Activated CD8-positive, alpha-beta T cell treated with anti-CD3 and anti-CD28 coated beads for 36 hours (primary cell): ENCODE measurements around the gene LHX1. TPM values are rescaled to one million over a fixed set of nuclear protein-coding genes. Genes with fewer than 3 reads are reported as not detected.

Experiments
- ATAC-seq: fragments of 200-7000 bp; cut with Tn5 transposase; one replicate; pipeline ENCODE4 v1.10.0; 2021; ENCODE audit warnings: mild to moderate bottlenecking, moderate library complexity
- CTCF ChIA-PET: fragments of 350-600 bp; sonication (Branson Sonifier 250); formaldehyde crosslinking; loops from one replicate; lab custom pipeline; 2021; ENCODE audit warnings: antibody characterized with exemption; lab: Charles Lee
- POLR2A ChIA-PET: fragments of 350-600 bp; sonication (Branson Sonifier 250); formaldehyde crosslinking; loops from one replicate; lab custom pipeline; 2021; ENCODE audit warnings: antibody characterized with exemption; lab: Charles Lee
- DNase-seq: peaks from one replicate; pipeline ENCODE4 v3.0.0-alpha.2; 2020
- H3K27ac Mint-ChIP-seq: one replicate; pipeline ENCODE4 v1.8.0; 2021; ENCODE audit warnings: mild to moderate bottlenecking, mixed read lengths
- H3K27me3 Mint-ChIP-seq: one replicate; pipeline ENCODE4 v1.8.0; 2021; ENCODE audit warnings: mixed read lengths
- H3K36me3 Mint-ChIP-seq: one replicate; pipeline ENCODE4 v1.8.0; 2021; ENCODE audit warnings: low read depth, mixed read lengths
- H3K4me1 Mint-ChIP-seq: one replicate; pipeline ENCODE4 v1.8.0; 2021; ENCODE audit warnings: low read depth, mixed read lengths
- H3K4me3 Mint-ChIP-seq: one replicate; pipeline ENCODE4 v1.8.0; 2021; ENCODE audit warnings: mild to moderate bottlenecking, moderate library complexity, mixed read lengths
- H3K9me3 Mint-ChIP-seq: one replicate; pipeline ENCODE4 v1.8.0; 2021; ENCODE audit warnings: mixed read lengths
- intact Hi-C: fragments of 100-400 bp; cut with micrococcal nuclease; formaldehyde crosslinking; loops from one replicate; pipeline ENCODE4 v1.10.0; 2022
- total RNA-seq, 2 experiments: library from RNA; stranded (reverse); gene quantifications; one replicate each; pipeline ENCODE4 v1.2.3, GENCODE V29; 2021
- TF ChIP-seq, protein P1 (sequence below): fragments of 200-600 bp; IDR thresholded peaks from one replicate; pipeline ENCODE4 v1.8.0; 2022; ENCODE audit warnings: antibody characterized with exemption, mild to moderate bottlenecking

Gene LHX1
- total RNA-seq, 2 experiments from 2014 or later = not detected

GRCh38 chr17:36922175-36922574 lies 15.1 kb upstream of the LHX1 start:
- Mint-ChIP-seq H3K4me1 (peaks cover 21% of the 10 kb centered on the region), H3K36me3 (no peaks in the 10 kb centered on the region), H3K27me3 (peaks cover 30% of the 10 kb centered on the region), H3K9me3 (no peaks in the 10 kb centered on the region), H3K27ac (no peak overlapping the region), H3K4me3 (no peak overlapping the region)
- ChIA-PET CTCF (no interaction called here), POLR2A (interaction anchor here (0.7 to 1.3 kb wide), 3 partner anchors 12 to 73 kb away, joined by 3 to 4 read pairs (median 3); no protein-coding TSS in a partner anchor)
- ATAC-seq (no peak), DNase-seq (no peak)
- intact Hi-C loops = no loop called here
- TF ChIP-seq, protein P1, sequence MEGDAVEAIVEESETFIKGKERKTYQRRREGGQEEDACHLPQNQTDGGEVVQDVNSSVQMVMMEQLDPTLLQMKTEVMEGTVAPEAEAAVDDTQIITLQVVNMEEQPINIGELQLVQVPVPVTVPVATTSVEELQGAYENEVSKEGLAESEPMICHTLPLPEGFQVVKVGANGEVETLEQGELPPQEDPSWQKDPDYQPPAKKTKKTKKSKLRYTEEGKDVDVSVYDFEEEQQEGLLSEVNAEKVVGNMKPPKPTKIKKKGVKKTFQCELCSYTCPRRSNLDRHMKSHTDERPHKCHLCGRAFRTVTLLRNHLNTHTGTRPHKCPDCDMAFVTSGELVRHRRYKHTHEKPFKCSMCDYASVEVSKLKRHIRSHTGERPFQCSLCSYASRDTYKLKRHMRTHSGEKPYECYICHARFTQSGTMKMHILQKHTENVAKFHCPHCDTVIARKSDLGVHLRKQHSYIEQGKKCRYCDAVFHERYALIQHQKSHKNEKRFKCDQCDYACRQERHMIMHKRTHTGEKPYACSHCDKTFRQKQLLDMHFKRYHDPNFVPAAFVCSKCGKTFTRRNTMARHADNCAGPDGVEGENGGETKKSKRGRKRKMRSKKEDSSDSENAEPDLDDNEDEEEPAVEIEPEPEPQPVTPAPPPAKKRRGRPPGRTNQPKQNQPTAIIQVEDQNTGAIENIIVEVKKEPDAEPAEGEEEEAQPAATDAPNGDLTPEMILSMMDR = no peak

DNA sequence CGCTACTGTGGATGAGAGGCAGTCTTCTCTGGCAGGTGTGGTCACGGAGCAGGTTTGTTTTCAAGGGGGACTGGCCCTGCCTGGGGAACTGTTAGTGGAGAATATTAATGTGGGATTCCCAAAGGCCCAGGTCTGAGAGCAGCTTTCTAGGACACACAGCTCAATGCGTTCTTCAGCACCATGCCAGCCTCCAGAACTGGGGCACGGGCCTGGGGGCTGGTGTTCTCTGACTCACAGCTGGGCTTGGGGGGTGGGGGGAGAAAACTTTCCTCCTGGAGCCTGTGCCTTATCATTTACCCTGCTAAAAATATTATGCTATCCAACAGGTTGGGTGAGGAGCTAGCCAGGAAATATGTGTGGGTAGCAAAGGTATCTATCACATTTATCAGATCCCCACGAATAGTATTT lies 13.5 kb upstream of the LHX1 start:
- Mint-ChIP-seq H3K9me3 (no peaks in the 10 kb centered on the region), H3K27me3 (peaks cover 44% of the 10 kb centered on the region), H3K36me3 (no peaks in the 10 kb centered on the region), H3K4me1 (peaks cover 25% of the 10 kb centered on the region), H3K4me3 (no peak overlapping the region), H3K27ac (no peak overlapping the region)
- intact Hi-C loops = no loop called here
- ChIA-PET CTCF (interaction anchor here (1.6 kb wide), 2 partner anchors 10 to 124 kb away, joined by 3 to 5 read pairs; no protein-coding TSS in a partner anchor), POLR2A (interaction anchor here (0.7 kb wide), 1 partner anchor 9 kb away, joined by 4 read pairs; no protein-coding TSS in a partner anchor)
- DNase-seq (no peak), ATAC-seq (no peak)
- TF ChIP-seq, protein P1 = no peak

- H3K4me1 Mint-ChIP-seq = peaks cover 18% of the 10 kb centered on the region
- CTCF ChIA-PET = no interaction called here
- POLR2A ChIA-PET = interaction anchor here (0.9 kb wide), 1 partner anchor 12 kb away, joined by 3 read pairs; no protein-coding TSS in a partner anchor
- intact Hi-C loops = no loop called here
- no peaks in the 10 kb centered on the region for H3K36me3 Mint-ChIP-seq
- peaks cover 52% of the 10 kb centered on the region for H3K27me3 Mint-ChIP-seq
- no peak for DNase-seq
- H3K27ac Mint-ChIP-seq = no peak overlapping the region
- H3K9me3 Mint-ChIP-seq = no peaks in the 10 kb centered on the region
- ATAC-seq = no peak
- TF ChIP-seq, protein P1 = no peak
- H3K4me3 Mint-ChIP-seq = no peak overlapping the region
These were observed 11.0 kb upstream of the LHX1 start for GRCh38 chr17:36926226-36926625.

- CTCF ChIA-PET = no interaction called here
- Mint-ChIP-seq H3K9me3 (no peaks in the 10 kb centered on the region), H3K4me3 (no peak overlapping the region), H3K27ac (no peak overlapping the region), H3K27me3 (peaks cover 55% of the 10 kb centered on the region), H3K4me1 (peaks cover 16% of the 10 kb centered on the region), H3K36me3 (no peaks in the 10 kb centered on the region)
- ATAC-seq (no peak), DNase-seq (no peak)
- TF ChIP-seq, protein P1 = no peak
- intact Hi-C loops = no loop called here
- POLR2A ChIA-PET = interaction anchor here (0.9 kb wide), 1 partner anchor 12 kb away, joined by 3 read pairs; no protein-coding TSS in a partner anchor
These were observed 10.6 kb upstream of the LHX1 start for GRCh38 chr17:36926701-36927100.

- Mint-ChIP-seq H3K9me3 (no peaks in the 10 kb centered on the region), H3K27ac (no peak overlapping the region), H3K36me3 (no peaks in the 10 kb centered on the region), H3K4me1 (peaks cover 30% of the 10 kb centered on the region), H3K4me3 (peak overlapping the region; percentile 2), H3K27me3 (peaks cover 71% of the 10 kb centered on the region)
- POLR2A ChIA-PET = interaction anchor here (1.1 kb wide), 1 partner anchor 48 kb away, joined by 3 read pairs; no protein-coding TSS in a partner anchor
- CTCF ChIA-PET = no interaction called here
- intact Hi-C loops = no loop called here
- ATAC-seq (no peak), DNase-seq (no peak)
- TF ChIP-seq, protein P1 = no peak
These were observed 8.6 kb upstream of the LHX1 start for GRCh38 chr17:36928471-36929345.
